SKM-1 (cell line): ENCODE measurements around the gene AUNIP.
A peak's percentile ranks its signal among the peaks of the same experiment; 100 is the strongest.

Source experiments
- DNase-seq: peaks from one replicate; lab custom pipeline; 2025; ENCODE audit not compliant: unreplicated experiment; lab: John Stamatoyannopoulos, UW

AUNIP gene

DNA sequence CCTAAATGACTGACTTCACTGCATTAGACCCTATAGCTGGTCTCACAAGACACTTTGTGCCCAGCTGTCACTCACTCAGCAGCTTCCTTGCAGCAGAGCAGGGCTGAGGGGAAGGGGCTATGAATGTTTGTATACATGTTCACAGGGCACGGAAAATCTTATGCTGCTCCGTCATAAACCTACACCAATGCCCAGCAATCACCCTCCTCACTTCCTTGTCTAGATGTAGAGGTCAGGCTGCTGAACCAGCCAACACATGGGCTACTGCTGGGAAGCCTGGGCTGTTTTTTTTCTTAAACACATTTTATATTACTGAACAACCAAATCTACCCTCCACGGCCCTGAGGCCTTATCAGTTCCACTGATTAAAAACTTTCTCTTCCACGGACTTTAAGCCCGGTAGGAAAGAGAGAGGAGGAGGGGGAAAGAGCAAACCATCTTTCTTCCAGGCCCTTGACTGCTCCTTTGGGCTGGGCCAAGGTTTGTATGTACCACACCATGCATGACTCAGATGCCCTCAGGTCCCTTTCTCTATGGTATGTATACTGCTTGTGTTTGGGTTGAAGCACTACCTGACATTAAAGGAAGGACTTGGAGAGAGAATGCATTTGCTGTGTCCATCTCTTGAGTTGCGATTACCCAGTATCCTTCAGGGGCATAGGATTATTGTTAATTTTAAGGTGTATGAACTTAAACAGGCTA lies 26.8 kb downstream of the AUNIP start:
- no peak for DNase-seq

DNA sequence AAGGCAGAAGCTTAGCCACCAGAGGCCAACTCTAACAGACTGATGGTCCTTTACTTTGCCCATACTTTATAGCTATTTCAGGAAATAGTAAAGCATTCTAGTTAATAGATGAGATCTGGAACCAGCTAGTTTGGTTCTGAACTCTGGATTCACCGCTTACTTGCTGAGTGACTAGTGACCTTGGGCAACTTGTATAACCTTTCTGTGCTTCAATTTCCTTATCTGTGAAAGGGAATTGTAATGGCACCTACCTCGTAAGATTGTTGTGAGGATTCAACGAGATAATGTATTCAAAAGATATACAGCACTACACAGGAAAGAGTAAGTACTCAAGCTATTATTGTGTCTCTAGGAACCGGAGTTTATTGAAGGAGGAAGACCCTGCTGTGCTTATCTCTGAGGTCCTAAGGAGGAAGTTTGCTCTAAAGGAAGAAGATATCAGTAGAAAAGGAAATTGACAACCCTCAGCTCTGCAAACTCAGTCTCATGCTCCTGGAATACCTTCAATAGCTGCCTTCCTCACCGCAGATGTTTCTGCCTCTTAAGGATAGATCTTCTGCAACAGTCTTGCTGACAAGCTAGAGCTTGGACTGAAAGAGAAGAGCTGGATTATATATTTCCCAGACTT lies 27.6 kb downstream of the AUNIP start:
- peak; percentile 20 for DNase-seq

DNA sequence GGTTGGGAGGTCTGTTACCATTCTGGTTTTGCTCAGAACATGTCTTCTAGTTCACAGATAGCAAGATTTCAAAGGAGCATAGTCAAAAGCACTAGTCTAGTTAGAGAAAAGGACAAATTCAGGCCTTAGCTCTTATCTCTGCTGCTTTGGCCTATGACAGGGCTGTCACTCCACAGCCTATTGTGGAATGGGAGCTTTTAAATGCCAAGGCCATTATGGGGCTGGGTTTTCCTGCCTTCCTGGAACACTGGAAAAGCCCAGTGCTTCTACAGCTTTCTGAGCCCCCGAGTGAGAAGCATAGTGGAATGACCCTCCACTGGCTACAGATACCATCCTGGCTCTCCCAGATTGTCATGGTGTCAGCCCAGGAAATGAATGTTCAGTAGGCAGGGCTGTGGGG lies 30.2 kb downstream of the AUNIP start:
- DNase-seq, result no peak

DNA sequence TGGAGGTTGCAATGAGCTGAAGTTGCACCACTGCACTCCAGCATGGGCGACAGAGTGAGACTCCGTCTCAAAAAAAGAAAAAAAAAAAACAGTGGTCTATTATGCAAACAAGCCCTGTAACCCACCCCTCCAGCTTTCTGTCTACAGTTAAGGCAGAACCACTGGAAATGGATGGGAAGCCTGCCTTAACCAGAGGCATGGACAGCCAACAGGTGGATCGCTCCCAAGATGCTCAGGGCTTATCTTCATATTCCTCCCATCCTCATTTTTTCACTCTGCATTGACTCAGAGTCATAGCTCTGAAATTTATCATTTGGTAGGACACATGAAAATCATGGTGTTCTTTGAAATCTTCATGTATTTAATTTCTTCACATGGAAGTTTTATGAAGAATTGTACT lies 30.8 kb downstream of the AUNIP start:
- no peak for DNase-seq

DNA sequence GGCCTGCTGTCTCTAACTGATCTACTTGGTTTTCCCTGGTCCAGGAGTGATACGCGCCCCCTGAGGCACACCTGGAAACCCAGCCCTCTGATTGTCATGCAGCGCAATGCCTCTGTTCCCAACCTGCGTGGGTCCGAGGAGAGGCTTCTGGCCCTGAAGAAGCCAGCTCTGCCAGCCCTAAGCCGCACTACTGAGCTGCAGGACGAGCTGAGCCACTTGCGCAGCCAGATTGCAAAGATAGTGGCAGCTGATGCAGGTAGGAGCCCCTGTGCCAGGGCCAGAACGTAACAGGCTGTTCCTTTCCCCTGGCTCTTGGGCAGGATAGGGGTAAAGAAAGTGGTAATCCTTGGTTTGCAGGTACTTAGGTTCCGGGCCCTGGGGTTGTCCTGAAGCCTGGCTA lies 32.7 kb downstream of the AUNIP start:
- no peak for DNase-seq

DNA sequence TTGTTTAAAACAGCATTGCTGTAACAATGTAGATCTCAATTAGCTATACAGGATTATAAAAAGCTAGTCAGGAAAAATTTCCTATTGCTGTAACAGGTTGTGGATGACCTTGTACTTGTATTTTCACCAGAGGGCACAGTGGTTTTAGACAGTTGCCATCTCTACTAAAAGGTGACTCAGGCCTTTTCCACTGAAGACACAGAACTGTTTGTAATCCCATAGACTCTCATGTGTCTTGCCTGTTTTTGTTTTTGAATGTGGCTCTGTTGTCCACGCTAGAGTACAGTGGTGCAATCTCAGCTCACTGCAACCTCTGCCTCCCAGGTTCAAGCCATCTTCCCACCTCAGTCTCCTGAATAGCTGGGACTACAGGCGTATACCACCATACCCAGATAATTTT lies 33.7 kb downstream of the AUNIP start:
- DNase-seq, result no peak

DNA sequence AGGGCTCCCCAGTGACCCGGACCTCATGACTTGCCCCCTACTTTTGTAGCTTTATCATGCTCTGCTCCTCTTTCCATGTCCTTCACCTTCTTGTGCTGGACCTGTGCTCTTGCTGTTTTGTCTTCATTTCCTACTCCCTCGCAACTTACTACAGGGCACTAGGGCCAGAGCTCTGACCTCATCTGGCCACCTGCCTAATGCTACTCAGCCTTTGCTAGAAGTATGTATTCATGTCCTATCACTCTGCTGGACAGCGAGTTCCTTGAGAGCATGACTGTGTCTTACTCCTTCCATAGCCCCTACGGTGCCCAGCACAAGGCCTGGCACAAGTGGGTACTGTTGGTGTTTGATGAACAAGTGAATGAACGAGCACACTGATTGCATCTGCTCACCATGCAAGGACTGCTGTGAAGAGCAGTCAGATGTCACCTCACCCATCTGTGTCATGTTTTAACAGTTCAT lies 37.6 kb downstream of the AUNIP start:
- no peak for DNase-seq

DNA sequence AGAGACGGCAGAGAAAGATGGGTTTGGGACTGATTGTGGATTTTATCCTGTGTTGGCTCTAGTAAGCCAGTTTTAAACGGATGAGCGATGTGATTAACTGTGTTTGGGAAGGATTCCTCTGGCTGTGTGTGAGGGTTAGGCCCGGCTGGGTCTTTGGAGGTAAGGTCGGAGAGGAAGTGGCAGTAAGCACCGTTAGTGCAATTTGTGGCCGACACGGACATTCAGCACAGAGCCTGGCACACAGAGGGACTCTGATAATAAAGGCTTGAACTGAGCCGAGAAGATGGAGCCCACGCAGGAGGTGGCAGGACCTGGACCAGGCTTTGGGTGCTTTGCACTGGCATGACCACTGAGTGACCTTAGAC lies 38.2 kb downstream of the AUNIP start:
- DNase-seq, result no peak

DNA sequence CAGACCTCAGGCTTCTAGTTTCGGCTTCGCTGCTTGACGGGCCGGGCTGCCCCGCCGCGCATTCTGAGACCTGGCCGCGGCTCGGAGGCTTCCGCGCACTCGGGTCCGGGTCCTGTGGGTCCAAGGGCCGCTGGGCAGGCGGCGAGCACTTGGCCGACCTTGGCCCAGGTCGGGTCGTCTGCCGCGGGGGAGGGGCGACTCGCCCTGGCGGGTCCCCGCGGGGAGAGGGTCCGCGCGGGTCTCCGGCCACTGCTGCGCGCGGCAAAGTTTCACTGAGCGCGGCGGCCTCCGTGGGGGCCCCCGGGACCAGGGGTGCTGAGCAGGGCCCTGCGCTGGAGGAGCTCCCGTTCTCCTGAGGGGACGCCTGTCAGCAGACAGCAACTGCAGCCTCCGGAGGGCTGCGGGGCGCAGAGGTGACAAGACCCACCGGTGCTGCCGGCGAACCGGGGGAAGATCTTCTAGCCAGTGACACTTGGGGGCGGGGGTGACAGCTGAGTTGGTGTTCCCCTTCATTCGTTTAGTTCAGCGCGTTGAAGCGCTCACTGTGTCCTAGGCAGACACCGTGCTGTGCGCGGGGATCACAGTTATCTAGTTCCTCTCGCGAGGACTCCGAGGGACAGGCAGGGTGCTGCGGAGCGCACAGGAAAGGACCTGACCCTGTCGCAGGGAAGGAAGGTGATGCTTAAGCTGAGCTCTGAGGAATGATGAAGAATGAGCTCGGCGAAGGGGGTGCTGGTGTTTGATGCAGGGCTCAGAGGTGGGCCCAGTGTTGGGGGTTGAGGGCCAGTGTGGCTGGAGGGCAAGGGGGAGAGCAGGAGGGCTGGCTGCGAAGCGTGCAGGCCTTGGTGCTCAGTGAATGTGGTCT lies 38.8 kb downstream of the AUNIP start:
- DNase-seq, result peak; percentile 59

DNA sequence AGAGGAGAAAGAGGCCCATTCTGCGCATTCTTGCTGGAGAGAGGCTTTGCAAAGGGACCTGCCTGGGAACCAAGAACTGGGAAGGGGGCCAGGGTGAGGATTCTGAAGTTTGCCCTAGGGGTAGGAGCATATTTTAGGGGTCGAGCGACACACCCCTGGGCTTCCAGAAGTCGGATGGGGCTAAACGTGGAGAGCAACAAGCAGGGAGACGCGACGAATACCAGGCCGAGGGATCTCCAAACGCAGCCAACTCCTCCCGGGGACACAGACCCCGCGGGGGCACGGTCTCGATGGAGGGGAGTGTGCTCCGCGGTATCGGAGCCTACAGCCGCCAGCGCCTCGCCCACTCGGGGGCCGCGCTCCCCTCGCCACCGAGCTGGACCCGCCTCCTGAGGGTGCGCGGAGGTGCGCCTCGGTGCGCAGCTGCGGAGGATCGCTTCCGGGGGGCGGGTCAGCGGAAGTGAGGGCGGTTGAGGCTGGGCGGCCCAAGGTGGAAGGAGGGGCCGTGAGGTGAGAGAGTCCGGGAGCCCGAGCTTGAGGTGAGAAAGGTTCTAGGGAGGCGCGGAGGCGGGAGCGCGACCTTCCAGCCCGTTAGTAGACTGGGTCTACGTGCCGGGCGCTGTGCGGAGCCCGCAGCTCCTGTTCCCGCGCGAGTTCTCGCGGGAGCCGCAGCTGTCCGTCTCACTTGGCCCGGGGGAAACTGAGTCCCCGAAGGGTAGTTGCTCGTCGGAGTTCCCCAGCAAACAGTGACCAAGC lies 39.6 kb downstream of the AUNIP start, which contains the start of gene MTFR1L:
Gene MTFR1L (plus strand): TSS at position 464 of the 756 bp plus-strand sequence. CDS start 3,151 bp downstream, outside the sequence.
- DNase-seq, result peak; percentile 78

DNA sequence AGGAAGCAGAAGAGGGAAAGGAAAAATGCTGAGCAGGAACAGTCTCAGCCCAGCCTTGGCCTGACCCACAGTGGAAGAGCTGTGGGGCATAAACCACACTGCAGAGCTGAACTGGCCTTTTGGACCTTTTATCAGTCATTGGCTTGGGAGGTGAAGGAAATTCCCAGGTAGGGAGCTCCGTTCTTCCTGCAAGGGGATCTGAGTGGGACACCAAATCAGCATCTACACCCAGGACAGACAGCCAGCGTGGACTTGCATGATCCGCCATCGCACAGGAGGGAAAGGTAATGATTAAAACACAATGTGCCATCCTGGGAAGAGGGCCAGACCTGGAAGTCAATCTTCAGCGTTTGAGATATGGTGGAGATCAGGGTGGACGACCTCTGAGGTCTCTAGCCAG lies 40.7 kb downstream of the AUNIP start:
- DNase-seq, result no peak

DNA sequence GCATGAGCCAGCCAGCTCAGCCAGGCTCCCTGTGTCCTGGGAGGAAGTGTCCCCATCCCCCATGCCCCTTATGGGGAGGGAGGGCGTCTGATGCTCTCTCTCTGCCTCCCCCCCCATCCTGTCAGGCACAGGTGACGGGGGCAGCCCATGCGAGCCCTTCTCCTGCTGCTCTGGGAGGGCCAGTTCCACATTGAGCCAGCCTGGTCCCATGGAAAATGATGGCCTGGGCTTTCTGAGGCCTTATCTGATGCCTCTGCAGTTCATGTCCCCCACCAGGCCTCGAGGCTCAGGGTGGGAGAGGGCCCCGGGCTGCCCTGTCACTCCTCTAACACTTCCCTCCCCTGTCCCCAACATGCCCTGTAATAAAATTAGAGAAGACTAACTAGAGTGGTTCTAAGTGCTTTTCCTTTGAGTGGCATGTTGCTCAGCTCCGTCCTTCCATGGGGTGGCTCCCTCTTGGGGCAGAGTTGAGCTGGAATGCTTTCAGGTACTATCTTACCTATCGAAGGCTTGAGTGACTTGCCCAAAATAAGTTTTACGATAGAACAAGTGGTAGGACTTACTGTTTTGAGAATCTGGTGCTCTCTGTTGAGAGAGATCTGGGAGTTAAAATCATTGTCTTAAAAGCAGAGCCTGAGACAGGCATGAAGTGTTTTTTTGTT lies 41.3 kb downstream of the AUNIP start:
- DNase-seq, result no peak

DNA sequence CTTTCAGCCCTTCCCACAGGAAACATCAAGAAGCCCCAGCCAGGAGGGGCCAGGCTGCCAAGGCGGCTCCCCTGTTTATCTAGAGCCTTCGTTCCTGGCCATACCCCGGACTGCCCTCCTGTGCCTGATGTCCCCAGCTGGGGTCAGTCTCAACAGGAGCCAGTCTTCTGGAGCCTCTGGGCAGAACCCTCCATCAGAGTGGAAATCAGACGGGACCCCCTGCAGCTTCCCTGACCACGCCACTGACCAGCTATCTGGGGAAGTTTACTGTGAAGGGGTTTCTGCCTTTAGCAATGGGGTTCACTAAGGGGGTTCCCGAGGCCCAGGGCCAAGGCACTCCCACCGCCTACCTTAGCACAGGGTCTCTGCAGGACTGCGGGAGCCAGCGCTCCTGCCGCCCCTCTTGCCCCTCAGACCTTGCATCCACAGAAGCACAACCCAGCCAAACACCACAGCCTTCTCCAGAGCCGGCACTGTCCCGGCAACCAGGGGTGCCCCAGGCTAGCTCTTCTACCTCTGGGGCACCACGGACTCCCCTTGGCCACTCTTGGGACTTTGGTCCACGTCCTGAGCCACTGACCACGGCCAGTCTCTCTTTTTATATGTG lies 43.0 kb downstream of the AUNIP start:
- no peak for DNase-seq

DNA sequence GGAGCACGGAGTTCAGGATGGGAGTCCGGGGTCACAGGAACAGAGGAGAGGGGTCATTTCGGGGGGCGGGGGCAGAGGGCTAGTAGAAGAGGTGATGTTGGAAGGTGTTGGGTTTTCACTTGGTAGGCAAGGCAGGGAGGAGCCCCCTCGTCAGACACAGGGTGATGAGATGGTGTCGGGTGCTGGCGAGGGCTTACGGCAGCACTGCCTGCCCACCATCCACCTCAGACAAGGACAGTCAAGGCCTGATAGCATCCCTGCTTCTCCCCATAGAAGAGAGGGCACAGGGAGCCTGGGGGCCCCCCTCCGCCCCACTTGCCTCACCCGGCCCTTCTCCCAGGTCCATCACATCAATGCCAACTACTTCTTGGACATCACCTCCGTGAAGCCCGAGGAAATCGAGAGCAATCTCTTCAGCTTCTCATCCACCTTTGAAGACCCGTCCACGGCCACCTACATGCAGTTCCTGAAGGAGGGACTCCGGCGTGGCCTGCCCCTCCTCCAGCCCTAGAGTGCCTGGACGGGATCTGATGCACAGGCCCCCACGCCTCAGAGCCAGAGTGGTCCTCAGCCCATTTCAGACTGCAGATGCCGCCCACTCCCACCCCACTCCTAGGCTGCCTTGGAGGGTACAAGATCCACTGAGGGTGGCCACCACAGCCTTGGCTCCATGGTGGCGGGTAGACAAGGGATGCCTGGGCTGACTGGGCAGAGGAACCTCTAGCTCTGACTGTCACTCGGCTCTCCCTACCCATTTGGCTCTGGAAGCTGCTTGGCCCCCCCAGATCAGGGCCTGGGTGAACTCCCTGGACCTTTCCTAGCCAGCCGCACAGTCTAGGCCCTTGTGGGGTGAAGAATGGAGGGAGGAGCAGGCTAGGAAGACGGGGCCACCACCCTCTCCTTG lies 43.8 kb downstream of the AUNIP start:
- no peak for DNase-seq

DNA sequence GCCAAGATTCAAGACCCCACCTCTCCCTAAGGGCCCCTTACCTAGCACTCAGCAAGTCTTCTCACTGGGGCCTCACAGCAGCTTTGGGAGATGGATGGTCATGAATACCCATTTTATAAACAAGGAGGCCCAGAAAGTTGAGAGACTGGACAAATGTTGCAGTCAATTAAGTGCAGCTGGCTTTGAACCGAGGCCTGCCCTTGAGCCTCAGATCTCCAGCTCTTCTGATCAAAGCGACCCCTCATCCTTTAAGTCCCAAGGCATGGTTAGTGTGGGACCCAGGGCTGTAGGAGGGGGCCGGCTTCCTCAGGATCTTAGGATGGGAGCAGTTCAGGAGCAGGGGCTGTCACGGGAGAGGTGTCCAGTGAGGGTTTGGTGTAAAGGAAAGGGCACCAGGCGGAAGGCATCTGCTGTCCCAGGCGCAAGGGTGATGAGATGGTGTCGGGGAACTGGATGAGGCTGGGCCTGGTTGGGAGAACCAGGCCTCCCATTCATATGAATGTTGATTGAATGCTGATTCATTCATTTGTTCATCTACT lies 44.6 kb downstream of the AUNIP start:
- no peak for DNase-seq

DNA sequence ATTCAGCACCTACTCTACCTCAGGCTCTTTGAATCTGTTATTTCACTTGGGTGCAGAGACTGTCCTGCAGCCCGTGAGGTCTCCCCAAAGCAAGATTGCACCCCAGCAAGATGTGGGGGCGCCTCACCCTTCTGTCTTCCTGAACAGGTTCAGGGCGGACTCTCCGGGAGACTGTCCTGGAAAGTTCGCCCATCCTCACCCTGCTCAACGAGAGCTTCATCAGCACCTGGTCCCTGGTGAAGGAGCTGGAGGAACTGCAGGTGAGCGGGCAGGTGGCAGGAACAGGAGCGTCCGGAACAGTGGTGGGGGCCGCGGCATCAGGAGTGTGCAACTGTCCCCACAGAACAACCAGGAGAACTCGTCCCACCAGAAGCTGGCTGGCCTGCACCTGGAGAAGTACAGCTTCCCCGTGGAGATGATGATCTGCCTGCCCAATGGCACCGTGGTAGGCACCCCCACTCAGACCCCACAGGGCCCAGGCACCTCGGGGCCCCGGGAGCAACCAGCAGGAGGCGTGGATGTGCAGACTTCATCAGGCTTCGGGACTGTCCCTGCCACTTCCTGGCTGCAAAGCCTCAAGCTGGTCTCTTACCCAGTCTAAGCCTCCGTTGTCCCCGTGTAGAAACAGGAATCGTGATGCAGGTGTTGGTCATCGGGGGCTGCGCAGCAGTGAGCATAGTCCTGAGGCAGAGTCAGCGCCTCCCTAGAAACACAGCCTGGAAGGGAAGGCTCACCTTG lies 45.4 kb downstream of the AUNIP start:
- DNase-seq, result no peak

DNA sequence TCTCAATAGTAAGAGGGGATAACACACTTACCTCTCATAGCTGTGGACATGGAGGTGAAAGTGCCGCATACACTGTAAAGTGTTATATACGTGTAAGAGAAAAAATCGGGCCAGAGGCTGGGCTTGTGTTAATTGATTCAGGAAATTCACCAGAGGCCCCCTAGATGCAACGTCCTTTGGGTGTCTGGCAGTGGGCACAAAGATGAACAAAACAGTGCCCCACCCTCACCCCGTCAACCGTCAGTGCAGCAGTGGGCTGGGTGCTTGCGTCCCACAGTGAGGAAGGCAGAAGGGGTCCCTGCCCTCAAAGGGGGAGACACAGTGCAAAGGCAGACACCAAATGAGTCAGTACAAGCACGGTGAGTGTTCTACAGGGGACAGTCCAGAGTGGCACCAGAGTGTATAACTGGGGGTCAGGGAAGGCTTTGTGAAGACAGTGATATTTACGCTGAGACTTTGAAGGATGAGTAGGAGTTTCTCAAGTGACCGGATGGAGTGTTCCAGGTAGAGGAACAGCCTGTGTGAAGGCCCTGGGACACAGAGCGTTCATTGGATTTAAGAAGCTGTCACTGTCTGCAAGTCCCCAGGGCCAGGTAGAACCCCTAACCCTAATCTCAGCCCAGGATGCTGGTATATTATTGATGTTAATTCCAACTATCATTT lies 46.1 kb downstream of the AUNIP start:
- DNase-seq, result no peak
